ENCODE data around the gene AGMO. TPM values are rescaled to one million over a fixed set of nuclear protein-coding genes. Genes with fewer than 3 reads are reported as not detected.

Gene AGMO
- total RNA-seq, 1 experiment from 2014 or later = 0.77 TPM

DNA sequence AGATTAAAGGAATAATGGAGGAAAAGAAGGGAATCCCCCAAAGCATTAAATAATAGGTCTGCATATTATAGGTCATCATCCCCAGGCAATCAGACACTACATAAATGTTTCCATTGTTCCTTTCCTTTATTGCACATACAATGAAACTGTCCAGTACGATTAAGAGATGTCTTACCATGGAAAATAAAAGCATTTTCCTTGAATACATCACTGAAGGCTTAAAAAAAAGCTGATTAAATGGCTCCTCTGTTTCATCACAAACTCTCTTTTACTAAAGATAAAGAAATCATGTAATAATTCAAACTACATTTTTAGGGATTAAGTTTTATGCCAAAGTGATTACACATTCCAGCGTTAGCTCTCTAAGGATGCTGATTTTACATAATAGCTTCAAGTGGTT is 316.0 kb downstream of the AGMO start:
- ChIA-PET CTCF (interaction anchor here (1.0 kb wide), 1 partner anchor 852 kb away, joined by 3 read pairs; no protein-coding TSS in a partner anchor), POLR2A (no interaction called here)
- TF ChIP-seq FOXK1 (CRISPR knock-in tag; IDR thresholded peaks at IDR 0.05) = no peak
- no peak for TF ChIP-seq MXD4 (CRISPR knock-in tag; IDR thresholded peaks at IDR 0.05; ENCODE audit: borderline replicate concordance)
- TF ChIP-seq ZNF396 (CRISPR knock-in tag; IDR thresholded peaks at IDR 0.05; ENCODE audit: borderline replicate concordance) = no peak
- no peak for TF ChIP-seq TP53 (CRISPR knock-in tag; IDR thresholded peaks at IDR 0.05)
- TF ChIP-seq, protein P1, sequence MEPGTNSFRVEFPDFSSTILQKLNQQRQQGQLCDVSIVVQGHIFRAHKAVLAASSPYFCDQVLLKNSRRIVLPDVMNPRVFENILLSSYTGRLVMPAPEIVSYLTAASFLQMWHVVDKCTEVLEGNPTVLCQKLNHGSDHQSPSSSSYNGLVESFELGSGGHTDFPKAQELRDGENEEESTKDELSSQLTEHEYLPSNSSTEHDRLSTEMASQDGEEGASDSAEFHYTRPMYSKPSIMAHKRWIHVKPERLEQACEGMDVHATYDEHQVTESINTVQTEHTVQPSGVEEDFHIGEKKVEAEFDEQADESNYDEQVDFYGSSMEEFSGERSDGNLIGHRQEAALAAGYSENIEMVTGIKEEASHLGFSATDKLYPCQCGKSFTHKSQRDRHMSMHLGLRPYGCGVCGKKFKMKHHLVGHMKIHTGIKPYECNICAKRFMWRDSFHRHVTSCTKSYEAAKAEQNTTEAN (CRISPR knock-in tag; IDR thresholded peaks at IDR 0.05) = no peak
- TF ChIP-seq ZNF121 (CRISPR knock-in tag; IDR thresholded peaks at IDR 0.05) = no peak
- TF ChIP-seq, protein P2, sequence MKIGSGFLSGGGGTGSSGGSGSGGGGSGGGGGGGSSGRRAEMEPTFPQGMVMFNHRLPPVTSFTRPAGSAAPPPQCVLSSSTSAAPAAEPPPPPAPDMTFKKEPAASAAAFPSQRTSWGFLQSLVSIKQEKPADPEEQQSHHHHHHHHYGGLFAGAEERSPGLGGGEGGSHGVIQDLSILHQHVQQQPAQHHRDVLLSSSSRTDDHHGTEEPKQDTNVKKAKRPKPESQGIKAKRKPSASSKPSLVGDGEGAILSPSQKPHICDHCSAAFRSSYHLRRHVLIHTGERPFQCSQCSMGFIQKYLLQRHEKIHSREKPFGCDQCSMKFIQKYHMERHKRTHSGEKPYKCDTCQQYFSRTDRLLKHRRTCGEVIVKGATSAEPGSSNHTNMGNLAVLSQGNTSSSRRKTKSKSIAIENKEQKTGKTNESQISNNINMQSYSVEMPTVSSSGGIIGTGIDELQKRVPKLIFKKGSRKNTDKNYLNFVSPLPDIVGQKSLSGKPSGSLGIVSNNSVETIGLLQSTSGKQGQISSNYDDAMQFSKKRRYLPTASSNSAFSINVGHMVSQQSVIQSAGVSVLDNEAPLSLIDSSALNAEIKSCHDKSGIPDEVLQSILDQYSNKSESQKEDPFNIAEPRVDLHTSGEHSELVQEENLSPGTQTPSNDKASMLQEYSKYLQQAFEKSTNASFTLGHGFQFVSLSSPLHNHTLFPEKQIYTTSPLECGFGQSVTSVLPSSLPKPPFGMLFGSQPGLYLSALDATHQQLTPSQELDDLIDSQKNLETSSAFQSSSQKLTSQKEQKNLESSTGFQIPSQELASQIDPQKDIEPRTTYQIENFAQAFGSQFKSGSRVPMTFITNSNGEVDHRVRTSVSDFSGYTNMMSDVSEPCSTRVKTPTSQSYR (CRISPR knock-in tag; IDR thresholded peaks at IDR 0.05) = no peak
- TF ChIP-seq, protein P3, sequence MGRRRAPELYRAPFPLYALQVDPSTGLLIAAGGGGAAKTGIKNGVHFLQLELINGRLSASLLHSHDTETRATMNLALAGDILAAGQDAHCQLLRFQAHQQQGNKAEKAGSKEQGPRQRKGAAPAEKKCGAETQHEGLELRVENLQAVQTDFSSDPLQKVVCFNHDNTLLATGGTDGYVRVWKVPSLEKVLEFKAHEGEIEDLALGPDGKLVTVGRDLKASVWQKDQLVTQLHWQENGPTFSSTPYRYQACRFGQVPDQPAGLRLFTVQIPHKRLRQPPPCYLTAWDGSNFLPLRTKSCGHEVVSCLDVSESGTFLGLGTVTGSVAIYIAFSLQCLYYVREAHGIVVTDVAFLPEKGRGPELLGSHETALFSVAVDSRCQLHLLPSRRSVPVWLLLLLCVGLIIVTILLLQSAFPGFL (CRISPR knock-in tag; IDR thresholded peaks at IDR 0.05; ENCODE audit: borderline replicate concordance) = no peak
- no peak for TF ChIP-seq CTCF (IDR thresholded peaks at IDR 0.05)
- no peak for TF ChIP-seq ZNF138 (CRISPR knock-in tag; conservative IDR thresholded peaks at IDR 0.05)
- no peak for TF ChIP-seq NFATC4 (CRISPR knock-in tag; IDR thresholded peaks at IDR 0.05)
- TF ChIP-seq JAZF1 (CRISPR knock-in tag; IDR thresholded peaks at IDR 0.05) = no peak
- H3K9me3 Mint-ChIP-seq = no peaks in the 10 kb centered on the region
- H3K4me3 Mint-ChIP-seq = no peak overlapping the region
- no peaks in the 10 kb centered on the region for H3K4me1 Mint-ChIP-seq
- H3K27ac Mint-ChIP-seq = no peak overlapping the region
- H3K36me3 Mint-ChIP-seq = no peaks in the 10 kb centered on the region
- ATAC-seq (no peak), DNase-seq (ENCODE audit: low spot score) (no peak)
- no peaks in the 10 kb centered on the region for H3K27me3 Mint-ChIP-seq (ENCODE audit: low read depth)

GRCh38 chr7:15239801-15240200 is 322.0 kb downstream of the AGMO start:
- Mint-ChIP-seq H3K9me3 (no peaks in the 10 kb centered on the region), H3K27ac (no peak overlapping the region), H3K4me3 (no peak overlapping the region), H3K4me1 (peaks cover 5% of the 10 kb centered on the region; the same call in 1 of the 2 replicates), H3K27me3 (ENCODE audit: low read depth) (no peaks in the 10 kb centered on the region), H3K36me3 (no peaks in the 10 kb centered on the region)
- DNase-seq (ENCODE audit: low spot score) = no peak
- no peak for ATAC-seq
- CTCF ChIA-PET = no interaction called here
- POLR2A ChIA-PET = no interaction called here
- TF ChIP-seq, protein P4, sequence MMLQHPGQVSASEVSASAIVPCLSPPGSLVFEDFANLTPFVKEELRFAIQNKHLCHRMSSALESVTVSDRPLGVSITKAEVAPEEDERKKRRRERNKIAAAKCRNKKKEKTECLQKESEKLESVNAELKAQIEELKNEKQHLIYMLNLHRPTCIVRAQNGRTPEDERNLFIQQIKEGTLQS (CRISPR knock-in tag; conservative IDR thresholded peaks at IDR 0.05) = no peak
- TF ChIP-seq, protein P3 (CRISPR knock-in tag; IDR thresholded peaks at IDR 0.05; ENCODE audit: borderline replicate concordance) = no peak
- no peak for TF ChIP-seq ZNF219 (CRISPR knock-in tag; IDR thresholded peaks at IDR 0.05; ENCODE audit: borderline replicate concordance)
- no peak for TF ChIP-seq RELA (CRISPR knock-in tag; IDR thresholded peaks at IDR 0.05; ENCODE audit: borderline replicate concordance)
- no peak for TF ChIP-seq SP1 (CRISPR knock-in tag; conservative IDR thresholded peaks at IDR 0.05)
- TF ChIP-seq NFYB (CRISPR knock-in tag; conservative IDR thresholded peaks at IDR 0.05; ENCODE audit: low read depth) = no peak
- no peak for TF ChIP-seq GABPB1 (CRISPR knock-in tag; IDR thresholded peaks at IDR 0.05)
- TF ChIP-seq NR2C2 (CRISPR knock-in tag; IDR thresholded peaks at IDR 0.05) = no peak
- no peak for TF ChIP-seq ZNF121 (CRISPR knock-in tag; IDR thresholded peaks at IDR 0.05)
- TF ChIP-seq, protein P1 (CRISPR knock-in tag; IDR thresholded peaks at IDR 0.05) = no peak
- no peak for TF ChIP-seq ZBTB21 (CRISPR knock-in tag; IDR thresholded peaks at IDR 0.05; ENCODE audit: borderline replicate concordance)
- no peak for TF ChIP-seq E2F4 (CRISPR knock-in tag; IDR thresholded peaks at IDR 0.05; ENCODE audit: borderline replicate concordance, low read depth)
- no peak for TF ChIP-seq ZNF317 (CRISPR knock-in tag; IDR thresholded peaks at IDR 0.05; ENCODE audit: borderline replicate concordance, low read depth)
